ENCODE data around the gene DKKL1. TPM values are rescaled to one million over a fixed set of nuclear protein-coding genes. Genes with fewer than 3 reads are reported as not detected.
"Not testable (repeated sequence)": the region's sequence is repeated elsewhere in the genome, so short reads cannot be mapped to it uniquely, and the experiment has no call there.

The DKKL1 gene
- 0.13 and 0.75 TPM in 2 replicates for total RNA-seq (2014; rRNA removed; shearing (Covaris generic))

- peak within 1 kb of the TSS; percentile 65 for H3K4me3 ChIP-seq
- no peaks in the 10 kb centered on the region for H3K9me3 ChIP-seq (replicated peaks)
- H3K27me3 ChIP-seq (replicated peaks), result no peaks in the 10 kb centered on the region
- peak within 1 kb of the TSS; percentile 3; the same call in 1 of the 2 replicates for H3K27ac ChIP-seq
- H3K36me3 ChIP-seq, result peaks cover 11% of the 10 kb centered on the region
- DNase-seq (ENCODE audit: low read depth in 1 of 2, low spot score in 2 of 2), result peak; percentile 99 to 100
- peaks cover 15% of the 10 kb centered on the region for H3K4me1 ChIP-seq (replicated peaks)
Observed at GRCh38 chr19:49363268-49364082, at the start of gene DKKL1. Gene DKKL1, plus strand, starts transcription at chr19:49363877. Its CDS starts 122 bp downstream, at chr19:49363999.

- Histone ChIP-seq H3K36me3 (no peaks in the 10 kb centered on the region), H3K27ac (no peak overlapping the region), H3K4me3 (no peak overlapping the region), H3K4me1 (replicated peaks) (no peaks in the 10 kb centered on the region), H3K27me3 (replicated peaks) (0 out of 2 replicates have a peak, but pooled peaks cover 3% of the 10 kb centered on the region), H3K9me3 (replicated peaks) (no peaks in the 10 kb centered on the region)
- no peak for DNase-seq (ENCODE audit: low read depth in 1 of 2, low spot score in 2 of 2)
Observed at GRCh38 chr19:49315111-49315510, 48.6 kb upstream of the DKKL1 start.

GRCh38 chr19:49316284-49316683 lies 47.4 kb upstream of the DKKL1 start:
- Histone ChIP-seq H3K27me3 (replicated peaks) (0 out of 2 replicates have a peak, but pooled peaks cover 3% of the 10 kb centered on the region), H3K9me3 (replicated peaks) (no peaks in the 10 kb centered on the region), H3K4me3 (no peak overlapping the region), H3K27ac (no peak overlapping the region), H3K4me1 (replicated peaks) (no peaks in the 10 kb centered on the region), H3K36me3 (no peaks in the 10 kb centered on the region)
- DNase-seq (ENCODE audit: low read depth in 1 of 2, low spot score in 2 of 2), result no peak

GRCh38 chr19:49318296-49318695 lies 45.4 kb upstream of the DKKL1 start:
- no peaks in the 10 kb centered on the region for H3K9me3 ChIP-seq (replicated peaks)
- H3K27me3 ChIP-seq (replicated peaks), result 0 out of 2 replicates have a peak, but pooled peaks cover 3% of the 10 kb centered on the region

GRCh38 chr19:49324801-49325576 lies 38.7 kb upstream of the DKKL1 start, which contains the start of gene SLC6A16:
Gene SLC6A16, minus strand, starts transcription at chr19:49325191. Its CDS starts 13,844 bp downstream, at chr19:49311347.
- no peaks in the 10 kb centered on the region for H3K9me3 ChIP-seq (replicated peaks)
- no peak within 1 kb of the TSS for H3K27ac ChIP-seq
- no peaks in the 10 kb centered on the region for H3K4me1 ChIP-seq (replicated peaks)
- no peak within 1 kb of the TSS for H3K4me3 ChIP-seq
- H3K27me3 ChIP-seq (replicated peaks), result no peaks in the 10 kb centered on the region
- DNase-seq (ENCODE audit: low read depth in 1 of 2, low spot score in 2 of 2), result peak in 1 of 2 experiments; percentile 34
- H3K36me3 ChIP-seq, result no peaks in the 10 kb centered on the region

More at GRCh38 chr19:49318296-49318695, 45.4 kb upstream of the DKKL1 start:
- no peak overlapping the region for H3K27ac ChIP-seq
- H3K4me3 ChIP-seq, result no peak overlapping the region
- DNase-seq (ENCODE audit: low read depth in 1 of 2, low spot score in 2 of 2), result no peak
- H3K36me3 ChIP-seq, result no peaks in the 10 kb centered on the region
- H3K4me1 ChIP-seq (replicated peaks), result no peaks in the 10 kb centered on the region

GRCh38 chr19:49325756-49326155 lies 37.9 kb upstream of the DKKL1 start:
- not testable (repeated sequence) for H3K27ac ChIP-seq; H3K36me3 ChIP-seq; H3K4me3 ChIP-seq; H3K4me1 ChIP-seq (replicated peaks); H3K27me3 ChIP-seq (replicated peaks); H3K9me3 ChIP-seq (replicated peaks)
- DNase-seq (ENCODE audit: low read depth in 1 of 2, low spot score in 2 of 2), result peak in 1 of 2 experiments; percentile 22

GRCh38 chr19:49326165-49326704 lies 37.4 kb upstream of the DKKL1 start:
- Histone ChIP-seq H3K36me3 (no peaks in the 10 kb centered on the region), H3K4me1 (replicated peaks) (no peaks in the 10 kb centered on the region), H3K27me3 (replicated peaks) (no peaks in the 10 kb centered on the region), H3K27ac (no peak overlapping the region), H3K9me3 (replicated peaks) (no peaks in the 10 kb centered on the region), H3K4me3 (no peak overlapping the region)
- DNase-seq (ENCODE audit: low read depth in 1 of 2, low spot score in 2 of 2), result no peak

GRCh38 chr19:49327878-49328544 lies 35.7 kb upstream of the DKKL1 start:
- no peak overlapping the region for H3K27ac ChIP-seq
- no peaks in the 10 kb centered on the region for H3K4me1 ChIP-seq (replicated peaks)
- no peaks in the 10 kb centered on the region for H3K36me3 ChIP-seq
- no peaks in the 10 kb centered on the region for H3K27me3 ChIP-seq (replicated peaks)
- no peak overlapping the region for H3K4me3 ChIP-seq
- DNase-seq (ENCODE audit: low read depth in 1 of 2, low spot score in 2 of 2), result no peak
- H3K9me3 ChIP-seq (replicated peaks), result no peaks in the 10 kb centered on the region

GRCh38 chr19:49328741-49329140 lies 34.9 kb upstream of the DKKL1 start:
- no peaks in the 10 kb centered on the region for H3K36me3 ChIP-seq
- H3K27ac ChIP-seq, result no peak overlapping the region
- H3K4me1 ChIP-seq (replicated peaks), result no peaks in the 10 kb centered on the region
- DNase-seq (ENCODE audit: low read depth in 1 of 2, low spot score in 2 of 2), result no peak
- no peaks in the 10 kb centered on the region for H3K9me3 ChIP-seq (replicated peaks)
- H3K27me3 ChIP-seq (replicated peaks), result no peaks in the 10 kb centered on the region
- no peak overlapping the region for H3K4me3 ChIP-seq

GRCh38 chr19:49331187-49331586 lies 32.5 kb upstream of the DKKL1 start:
- H3K27ac ChIP-seq; H3K4me1 ChIP-seq (replicated peaks); H3K4me3 ChIP-seq; H3K9me3 ChIP-seq (replicated peaks); DNase-seq (ENCODE audit: low read depth in 1 of 2, low spot score in 2 of 2); H3K27me3 ChIP-seq (replicated peaks); H3K36me3 ChIP-seq: not testable (repeated sequence)

- Histone ChIP-seq H3K4me3 (no peak overlapping the region), H3K9me3 (replicated peaks) (no peaks in the 10 kb centered on the region), H3K27ac (no peak overlapping the region), H3K27me3 (replicated peaks) (no peaks in the 10 kb centered on the region), H3K4me1 (replicated peaks) (no peaks in the 10 kb centered on the region), H3K36me3 (no peaks in the 10 kb centered on the region)
- DNase-seq (ENCODE audit: low read depth in 1 of 2, low spot score in 2 of 2), result peak in 1 of 2 experiments; percentile 17
Observed at GRCh38 chr19:49331616-49332055, 32.0 kb upstream of the DKKL1 start.

GRCh38 chr19:49332691-49333417 lies 30.8 kb upstream of the DKKL1 start:
- H3K27ac ChIP-seq; H3K4me3 ChIP-seq; DNase-seq (ENCODE audit: low read depth in 1 of 2, low spot score in 2 of 2); H3K36me3 ChIP-seq; H3K27me3 ChIP-seq (replicated peaks); H3K4me1 ChIP-seq (replicated peaks); H3K9me3 ChIP-seq (replicated peaks): not testable (repeated sequence)

- H3K9me3 ChIP-seq (replicated peaks), result no peaks in the 10 kb centered on the region
- DNase-seq (ENCODE audit: low read depth in 1 of 2, low spot score in 2 of 2), result no peak
- H3K27ac ChIP-seq, result no peak overlapping the region
- no peaks in the 10 kb centered on the region for H3K27me3 ChIP-seq (replicated peaks)
- no peak overlapping the region for H3K4me3 ChIP-seq
- no peaks in the 10 kb centered on the region for H3K36me3 ChIP-seq
- no peaks in the 10 kb centered on the region for H3K4me1 ChIP-seq (replicated peaks)
Observed at GRCh38 chr19:49333418-49333805, 30.3 kb upstream of the DKKL1 start.
